GM19328 (cell line): ENCODE measurements around the gene FAM53B.
A peak's percentile ranks its signal among the peaks of the same experiment; 100 is the strongest.
"Not testable (repeated sequence)": the region's sequence is repeated elsewhere in the genome, so short reads cannot be mapped to it uniquely, and the experiment has no call there.

ENCODE experiments used
- ATAC-seq: cut with Tn5 transposase; IDR thresholded peaks from one replicate; pipeline ENCODE4 v1.9.1; 2021; ENCODE audit warnings: mild to moderate bottlenecking, moderate library complexity; ENCODE audit not compliant: unreplicated experiment

Gene FAM53B, protein sequence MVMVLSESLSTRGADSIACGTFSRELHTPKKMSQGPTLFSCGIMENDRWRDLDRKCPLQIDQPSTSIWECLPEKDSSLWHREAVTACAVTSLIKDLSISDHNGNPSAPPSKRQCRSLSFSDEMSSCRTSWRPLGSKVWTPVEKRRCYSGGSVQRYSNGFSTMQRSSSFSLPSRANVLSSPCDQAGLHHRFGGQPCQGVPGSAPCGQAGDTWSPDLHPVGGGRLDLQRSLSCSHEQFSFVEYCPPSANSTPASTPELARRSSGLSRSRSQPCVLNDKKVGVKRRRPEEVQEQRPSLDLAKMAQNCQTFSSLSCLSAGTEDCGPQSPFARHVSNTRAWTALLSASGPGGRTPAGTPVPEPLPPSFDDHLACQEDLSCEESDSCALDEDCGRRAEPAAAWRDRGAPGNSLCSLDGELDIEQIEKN

DNA sequence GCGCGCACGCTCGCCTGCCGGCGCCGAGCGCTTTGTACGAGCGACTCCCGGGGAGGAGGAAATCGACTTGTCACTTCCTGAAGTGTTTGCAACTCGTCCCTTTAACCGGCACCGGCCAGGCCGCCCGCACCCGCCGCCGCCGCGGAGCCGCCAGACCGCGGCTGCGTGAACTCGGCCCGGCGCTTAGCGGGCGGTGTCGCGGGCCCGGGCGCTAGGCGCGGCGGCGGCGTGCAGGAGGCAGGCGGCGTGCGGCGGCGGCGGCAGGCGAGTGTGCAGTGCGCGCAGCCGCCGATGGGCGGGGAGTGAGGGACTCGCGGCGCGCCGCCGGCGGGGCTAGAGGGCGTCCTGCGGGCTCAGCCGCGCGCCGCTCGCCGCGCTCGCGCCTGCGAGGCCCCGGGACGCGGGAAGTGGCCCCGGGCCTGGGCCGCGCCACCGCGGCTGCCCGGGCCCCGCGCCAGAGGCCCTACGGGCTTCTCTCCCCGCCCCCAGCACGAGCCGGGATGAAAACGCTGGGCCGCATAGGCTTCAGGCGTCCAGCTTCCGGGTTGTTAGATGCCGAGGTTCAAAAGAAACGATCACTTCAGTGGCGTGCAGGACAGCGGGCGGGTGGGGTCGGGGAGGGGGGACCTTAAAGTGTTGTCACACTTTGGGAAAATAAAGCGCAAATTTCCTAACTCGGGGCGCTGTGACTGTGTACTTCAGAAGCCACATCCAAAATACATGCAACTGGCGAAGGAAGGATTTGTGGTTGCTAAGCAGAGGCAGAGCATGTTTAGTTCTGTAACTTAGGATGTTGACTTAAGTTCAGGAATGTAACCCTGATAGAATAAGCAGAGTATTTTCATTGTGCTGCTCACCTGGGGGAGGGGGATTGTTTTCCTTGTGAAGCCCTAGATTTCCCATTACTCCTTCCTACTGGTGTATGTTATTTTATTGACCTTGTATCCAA, at the start of gene FAM53B:
Gene FAM53B (minus strand): TSS at position 277 of the 949 bp plus-strand sequence. CDS start 37,665 bp downstream, outside the sequence.
- ATAC-seq, result peak; percentile 58

DNA sequence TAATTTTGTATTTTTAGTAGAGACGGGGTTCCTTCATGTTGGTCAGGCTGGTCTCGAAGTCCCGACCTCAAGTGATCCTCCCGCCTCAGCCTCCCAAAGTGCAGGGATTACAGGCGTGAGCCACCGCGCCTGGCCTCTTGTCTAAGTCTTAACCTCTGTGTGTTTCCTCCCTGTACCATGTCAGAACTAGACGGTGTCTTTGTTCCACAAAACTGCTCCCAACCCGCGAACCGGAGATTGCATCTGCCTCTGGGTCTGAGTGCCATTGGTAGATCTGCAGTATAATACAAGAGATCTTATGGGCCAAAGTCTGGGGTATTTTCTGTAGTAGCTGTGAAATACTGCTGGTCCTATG, 48.8 kb upstream of the FAM53B start:
- ATAC-seq, result no peak

DNA sequence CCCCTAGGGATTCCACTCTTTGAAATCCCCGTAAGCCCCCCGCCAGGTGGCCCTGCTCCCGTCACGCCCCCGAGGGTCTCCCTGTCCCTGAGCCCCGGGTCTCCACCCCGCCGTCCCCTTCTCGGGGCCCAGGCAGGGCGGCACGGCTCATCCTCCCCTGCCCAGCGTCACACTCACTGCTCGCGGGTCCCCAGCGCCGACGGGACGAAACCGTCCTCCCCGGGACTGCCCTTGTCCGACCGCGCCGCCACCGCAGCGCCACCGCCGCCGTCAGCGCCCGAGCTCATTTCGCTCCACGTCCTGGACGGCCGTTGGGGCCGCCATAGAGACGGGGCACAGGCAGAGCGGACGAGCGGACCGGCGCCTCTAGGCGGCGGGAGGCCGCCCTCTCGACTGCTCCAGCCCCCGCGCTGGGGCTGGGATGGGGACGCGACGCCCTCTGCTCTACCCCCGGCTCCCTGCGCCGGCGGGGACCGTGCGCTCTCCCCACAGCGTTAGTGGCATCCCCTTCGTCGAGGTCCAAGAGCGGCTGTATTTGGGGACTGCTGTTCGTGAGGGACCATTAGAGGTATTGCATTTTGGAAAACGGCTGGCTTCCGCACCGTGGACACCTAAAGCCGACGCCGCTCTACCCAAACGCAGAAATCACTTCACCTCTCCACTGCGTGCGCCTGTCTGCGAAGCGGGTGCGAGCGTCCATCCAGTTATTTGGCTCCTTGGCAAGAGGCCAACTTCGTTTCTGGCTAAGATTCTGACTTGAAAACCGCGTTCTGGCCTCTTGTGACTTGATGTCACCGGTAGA, 47.6 kb upstream of the FAM53B start, which contains the start of gene EEF1AKMT2:
Gene EEF1AKMT2 (minus strand): TSS at position 341 of the 802 bp plus-strand sequence. CDS start 54 bp downstream, at position 287.
- peak; percentile 92 for ATAC-seq

DNA sequence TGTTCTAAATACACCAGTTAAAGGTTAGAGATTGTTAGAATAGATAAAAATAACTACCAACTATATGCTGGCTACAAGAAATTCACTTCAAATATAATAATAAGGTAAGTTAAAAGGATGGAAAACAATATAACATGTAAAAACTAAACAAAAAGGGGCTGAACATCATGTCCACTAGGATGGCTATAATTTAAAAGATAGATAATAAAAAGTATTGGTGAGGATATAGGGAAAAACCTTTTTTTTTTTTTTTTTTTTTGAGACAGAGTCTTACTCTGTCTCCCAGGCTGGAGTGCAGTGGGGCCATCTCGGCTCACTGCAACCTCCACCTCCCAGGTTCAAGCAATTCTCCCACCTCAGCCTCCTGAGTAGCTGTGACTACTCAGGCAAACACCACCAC, 38.7 kb upstream of the FAM53B start:
- ATAC-seq, result not testable (repeated sequence)

DNA sequence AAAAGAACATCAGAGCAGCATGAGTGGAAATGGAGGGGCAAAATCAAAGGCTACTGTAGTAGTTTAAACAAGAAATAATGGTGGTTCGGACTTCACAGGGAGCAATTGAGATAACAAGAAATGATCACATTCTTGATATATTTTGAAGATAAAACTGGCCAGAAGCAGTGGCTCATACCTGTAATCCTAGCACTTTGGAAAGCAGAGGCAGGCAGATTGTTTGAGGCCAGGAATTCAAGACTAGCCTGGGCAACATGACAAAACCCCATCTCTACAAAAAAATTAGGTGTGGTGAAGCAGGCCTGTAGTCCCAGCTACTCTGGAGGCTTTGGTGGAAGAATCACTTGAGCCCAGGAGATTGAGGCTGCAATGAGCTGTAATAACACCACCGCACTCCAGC, 24.6 kb upstream of the FAM53B start:
- no peak for ATAC-seq

DNA sequence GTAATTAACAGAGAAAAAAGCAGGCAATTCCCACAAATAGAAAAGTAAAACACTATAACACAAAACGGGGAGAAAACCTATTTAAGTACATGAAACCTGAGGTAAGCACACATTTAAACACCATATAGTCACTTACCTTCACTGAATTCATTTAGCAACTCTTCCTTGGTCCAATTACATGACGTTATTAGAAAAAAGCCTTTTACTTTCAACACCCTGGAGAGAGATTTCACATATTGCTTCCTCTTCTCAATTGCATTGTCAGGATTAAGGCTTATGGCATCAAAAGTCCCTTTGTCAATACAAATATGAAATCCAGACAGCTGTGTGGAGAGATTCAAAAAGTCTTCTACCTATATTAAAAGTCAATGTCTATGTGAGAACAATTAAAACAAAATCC, 21.1 kb upstream of the FAM53B start:
- no peak for ATAC-seq

DNA sequence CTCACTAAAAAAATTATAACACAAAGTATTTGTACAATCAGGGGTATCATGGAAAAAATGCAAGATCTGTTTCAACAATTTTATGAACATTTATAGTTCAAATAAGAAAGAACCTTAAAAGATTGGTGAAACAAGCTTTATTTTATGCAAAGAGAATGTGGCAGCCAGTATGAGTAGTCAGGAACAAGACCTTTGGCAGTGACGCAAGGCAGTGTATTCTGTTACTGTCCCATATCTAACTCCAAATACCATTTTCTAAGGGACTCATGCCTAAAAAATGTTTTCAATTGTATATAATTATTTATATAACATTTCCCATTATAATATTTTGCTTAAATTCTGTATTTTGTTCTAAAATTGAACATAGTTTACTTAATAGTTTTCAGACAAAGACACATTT, 19.1 kb upstream of the FAM53B start:
- no peak for ATAC-seq

DNA sequence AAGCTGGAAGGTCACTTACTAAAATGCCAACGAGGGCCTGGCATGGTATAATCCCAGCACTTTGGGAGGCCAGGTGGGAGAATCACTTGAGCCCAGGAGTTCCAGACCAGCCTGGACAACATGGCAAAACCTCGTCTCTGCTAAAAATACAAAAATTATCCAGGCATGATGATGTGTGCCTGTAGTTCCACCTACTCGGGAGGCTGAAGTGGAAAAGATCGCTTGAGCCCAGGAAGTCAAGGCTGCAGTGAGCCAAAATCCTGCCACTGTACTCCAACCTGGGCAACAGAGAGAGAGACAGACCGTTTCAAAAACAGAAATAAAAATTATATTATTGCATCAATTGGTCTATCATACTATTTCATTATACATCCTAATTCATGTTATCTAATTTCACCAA, 18.1 kb upstream of the FAM53B start:
- ATAC-seq, result no peak

DNA sequence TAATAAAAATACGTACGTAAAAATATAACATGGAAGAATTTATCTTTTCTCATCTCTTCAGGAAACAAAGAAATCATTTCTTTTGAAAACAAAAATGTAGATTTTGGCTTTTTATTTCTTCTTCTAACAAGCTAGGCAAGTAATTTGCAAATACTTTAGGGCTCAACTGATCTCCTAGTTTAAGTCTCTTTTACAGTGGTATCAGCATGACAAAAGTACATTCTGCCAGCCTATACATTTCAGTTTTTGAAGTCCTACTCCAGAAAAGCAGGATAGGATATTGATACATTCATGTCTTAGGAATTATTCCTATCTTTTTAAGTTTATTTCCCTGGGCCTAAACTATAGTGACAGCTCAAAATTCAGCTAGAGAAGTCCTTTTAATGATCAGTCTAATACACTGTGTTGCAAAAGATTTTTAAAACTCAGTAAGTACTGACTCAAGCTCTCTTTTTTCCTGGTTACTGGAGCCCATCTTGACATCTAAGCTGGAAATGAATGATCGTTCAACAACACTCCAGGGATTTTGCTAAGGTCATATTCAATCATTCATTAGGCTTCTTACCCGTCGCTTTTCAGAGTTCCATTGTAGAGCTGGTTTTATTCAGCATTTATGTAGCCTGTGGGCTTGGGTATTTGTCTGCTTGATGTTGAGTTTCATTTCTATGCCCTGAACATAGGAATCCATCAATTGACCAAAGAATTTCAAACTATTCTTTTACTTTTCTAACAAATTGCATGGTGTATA, 12.2 kb upstream of the FAM53B start:
- no peak for ATAC-seq

DNA sequence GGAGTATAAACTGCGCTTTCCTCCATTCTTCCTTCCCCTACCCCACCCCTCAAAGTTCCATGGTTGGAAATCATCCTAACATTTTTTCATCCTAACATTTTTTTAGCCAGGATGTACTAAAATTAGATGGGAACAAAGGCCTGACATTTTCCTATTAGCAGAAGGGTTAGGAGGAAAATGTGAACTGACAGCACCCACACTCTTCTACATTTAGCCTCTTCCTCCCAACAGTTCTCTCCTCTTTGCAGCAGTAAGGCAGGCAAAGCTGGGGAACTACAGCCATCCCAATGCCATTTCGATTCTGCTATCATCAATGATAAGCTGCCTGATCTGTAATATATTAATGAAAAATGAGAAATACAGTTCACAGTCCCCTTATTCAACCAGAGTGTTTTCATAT, 11.4 kb upstream of the FAM53B start:
- ATAC-seq, result no peak

DNA sequence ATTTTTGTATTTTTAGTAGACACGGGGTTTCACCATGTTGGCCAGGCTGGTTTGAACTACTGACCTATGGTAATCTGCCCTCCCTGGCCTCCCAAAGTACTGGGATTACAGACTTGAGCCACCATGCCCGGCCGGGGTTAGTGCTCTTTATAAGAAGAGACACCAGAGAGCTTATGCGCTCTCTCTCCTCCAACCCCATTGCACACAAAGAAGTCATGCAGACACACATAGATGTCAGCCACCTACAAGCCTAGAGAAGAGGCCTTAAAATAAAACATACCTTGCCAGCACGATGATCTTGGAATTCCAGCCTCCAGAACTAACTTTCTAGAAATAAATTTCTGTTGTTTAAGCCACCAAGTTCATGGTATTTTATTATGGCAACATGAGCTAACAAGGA, 10.0 kb upstream of the FAM53B start:
- no peak for ATAC-seq

DNA sequence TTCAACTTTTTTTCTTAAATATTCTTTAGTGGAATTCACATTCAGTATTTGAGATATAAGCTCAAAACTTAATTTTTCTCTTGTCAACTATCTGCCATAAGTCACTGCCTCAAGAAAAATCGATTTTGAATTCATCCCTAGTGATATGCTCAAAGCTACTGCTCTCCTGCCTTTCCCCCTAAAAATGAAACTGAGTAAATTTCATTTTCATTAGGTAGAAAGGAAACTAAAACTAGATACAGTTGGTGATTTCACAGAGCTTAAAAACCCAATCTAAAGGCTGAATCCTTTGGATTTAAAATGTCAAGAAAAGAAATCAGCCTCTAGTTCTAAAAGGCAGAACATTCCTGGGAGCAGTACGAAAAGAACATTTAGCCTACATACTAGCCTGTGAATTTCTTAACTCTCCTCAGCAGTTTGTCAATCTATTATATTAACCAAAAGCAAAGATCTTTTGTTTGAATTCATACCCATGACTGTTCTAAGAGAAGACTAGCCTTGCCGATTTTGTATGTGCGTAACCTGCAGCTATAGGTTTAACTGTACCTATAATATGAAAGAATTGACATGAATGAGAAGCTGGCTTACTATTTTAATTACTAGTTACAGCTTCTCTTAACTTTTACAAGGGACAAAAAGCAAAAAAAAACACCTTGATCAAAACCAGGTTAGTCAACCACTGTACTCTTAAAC, 4.9 kb upstream of the FAM53B start:
- no peak for ATAC-seq

DNA sequence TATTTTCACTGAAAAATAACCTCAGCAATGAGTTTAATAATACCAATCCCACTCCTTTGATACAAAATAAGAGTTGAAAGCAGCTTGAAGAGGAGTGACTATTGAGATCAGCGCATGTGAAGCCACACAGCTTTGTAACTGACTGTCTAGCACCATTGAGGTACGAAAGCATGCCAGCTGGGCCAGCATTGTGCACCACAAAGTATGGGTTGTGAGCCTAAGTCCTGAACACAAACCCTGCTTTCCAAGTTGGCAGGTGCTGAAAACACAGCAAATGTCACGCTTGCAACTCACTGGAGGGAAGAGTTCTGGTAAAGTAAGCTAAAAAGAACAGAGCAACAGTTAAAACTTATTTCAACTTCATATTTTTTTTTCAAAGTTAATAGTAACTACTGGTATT, 4.0 kb upstream of the FAM53B start:
- ATAC-seq, result no peak

DNA sequence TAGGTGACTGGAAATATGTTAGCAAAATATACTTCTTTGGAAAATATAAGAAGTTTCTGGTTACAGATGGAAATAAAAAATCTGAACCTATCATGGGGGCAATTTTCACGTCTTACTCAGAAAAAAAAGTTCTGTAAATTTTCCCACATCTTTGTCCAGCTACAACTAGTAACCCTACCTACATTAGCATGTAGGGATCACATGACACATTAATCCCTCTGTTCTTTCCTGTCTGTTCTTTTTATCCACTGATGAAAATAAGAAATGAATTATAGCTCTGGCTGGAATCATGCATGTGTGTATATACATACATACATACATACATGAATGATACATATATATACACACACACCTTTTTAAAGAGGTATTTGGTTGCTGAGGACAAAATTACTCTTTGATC, 3.6 kb upstream of the FAM53B start:
- ATAC-seq, result no peak

DNA sequence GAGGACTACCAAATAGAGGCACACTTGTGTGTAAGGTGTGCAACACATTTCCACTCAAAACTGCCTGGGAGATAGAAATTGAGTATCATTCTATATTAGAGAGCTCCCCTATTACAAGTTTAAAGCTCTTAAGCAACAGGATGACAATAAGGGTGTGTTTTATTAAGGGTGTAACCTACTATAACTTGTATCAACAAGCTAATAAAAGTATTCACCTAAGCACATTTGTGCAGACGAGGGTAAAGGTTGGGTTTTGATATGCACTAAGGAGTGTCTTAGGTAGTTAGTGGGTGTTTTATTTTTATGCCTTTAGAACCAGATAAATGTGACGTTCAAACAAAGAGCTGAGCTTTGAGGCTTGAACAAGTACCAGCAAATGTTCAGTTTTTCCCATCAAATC, 2.8 kb upstream of the FAM53B start:
- ATAC-seq, result no peak

DNA sequence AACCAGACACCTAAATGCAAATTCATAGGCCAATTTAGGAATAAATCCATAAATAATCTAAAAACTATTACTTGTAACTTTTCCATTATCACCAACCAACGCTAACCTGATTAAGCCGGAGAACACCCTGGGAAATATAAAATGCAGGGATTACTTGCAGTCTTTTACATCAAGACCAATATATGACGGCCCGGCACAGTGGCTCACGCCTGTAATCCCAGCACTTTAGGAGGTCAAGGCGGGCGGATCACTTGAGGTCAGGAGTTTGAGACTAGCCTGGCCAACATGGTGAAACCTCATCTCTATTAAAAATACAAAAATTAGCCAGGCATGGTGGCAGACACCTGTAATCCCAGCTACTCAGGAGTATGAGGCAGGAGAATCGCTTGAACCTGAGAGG, 2.3 kb upstream of the FAM53B start:
- not testable (repeated sequence) for ATAC-seq

DNA sequence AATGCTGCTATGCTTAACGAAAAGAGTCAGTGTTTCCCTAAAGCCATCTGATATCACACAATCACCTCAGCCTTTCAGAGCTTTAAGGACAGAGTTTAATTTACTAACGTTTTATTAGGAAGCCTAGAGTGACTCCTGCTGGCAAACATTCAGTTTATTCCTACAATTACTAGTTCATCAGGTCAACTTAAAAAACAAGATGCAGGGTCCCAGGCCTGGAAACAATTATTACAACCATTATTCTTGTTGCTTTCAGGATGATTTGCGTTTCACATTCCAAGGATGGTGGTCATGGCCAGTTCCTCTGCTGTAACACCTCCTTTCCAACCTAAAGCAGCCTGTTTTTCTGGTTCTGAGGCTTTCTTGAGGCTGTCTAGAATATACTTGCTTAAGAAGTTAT, 1.5 kb upstream of the FAM53B start:
- ATAC-seq, result no peak

DNA sequence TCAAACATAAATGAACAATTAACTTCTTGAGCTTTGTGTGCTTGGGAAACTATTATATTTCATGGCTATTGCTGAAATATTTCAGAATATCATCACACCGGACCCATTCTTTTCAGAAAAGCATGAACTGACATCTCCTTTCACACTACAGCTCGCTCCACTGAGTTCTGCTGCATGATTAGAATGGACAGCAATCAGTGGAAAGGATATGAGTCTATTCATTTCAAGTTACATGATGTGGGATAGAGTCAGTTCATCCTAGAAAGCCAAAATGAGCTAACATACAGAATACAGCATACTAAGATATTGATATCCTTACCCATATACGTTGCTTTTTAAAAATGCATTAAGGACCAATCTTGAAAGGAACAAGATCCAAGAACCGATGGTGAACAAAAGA, 1.1 kb upstream of the FAM53B start:
- no peak for ATAC-seq

DNA sequence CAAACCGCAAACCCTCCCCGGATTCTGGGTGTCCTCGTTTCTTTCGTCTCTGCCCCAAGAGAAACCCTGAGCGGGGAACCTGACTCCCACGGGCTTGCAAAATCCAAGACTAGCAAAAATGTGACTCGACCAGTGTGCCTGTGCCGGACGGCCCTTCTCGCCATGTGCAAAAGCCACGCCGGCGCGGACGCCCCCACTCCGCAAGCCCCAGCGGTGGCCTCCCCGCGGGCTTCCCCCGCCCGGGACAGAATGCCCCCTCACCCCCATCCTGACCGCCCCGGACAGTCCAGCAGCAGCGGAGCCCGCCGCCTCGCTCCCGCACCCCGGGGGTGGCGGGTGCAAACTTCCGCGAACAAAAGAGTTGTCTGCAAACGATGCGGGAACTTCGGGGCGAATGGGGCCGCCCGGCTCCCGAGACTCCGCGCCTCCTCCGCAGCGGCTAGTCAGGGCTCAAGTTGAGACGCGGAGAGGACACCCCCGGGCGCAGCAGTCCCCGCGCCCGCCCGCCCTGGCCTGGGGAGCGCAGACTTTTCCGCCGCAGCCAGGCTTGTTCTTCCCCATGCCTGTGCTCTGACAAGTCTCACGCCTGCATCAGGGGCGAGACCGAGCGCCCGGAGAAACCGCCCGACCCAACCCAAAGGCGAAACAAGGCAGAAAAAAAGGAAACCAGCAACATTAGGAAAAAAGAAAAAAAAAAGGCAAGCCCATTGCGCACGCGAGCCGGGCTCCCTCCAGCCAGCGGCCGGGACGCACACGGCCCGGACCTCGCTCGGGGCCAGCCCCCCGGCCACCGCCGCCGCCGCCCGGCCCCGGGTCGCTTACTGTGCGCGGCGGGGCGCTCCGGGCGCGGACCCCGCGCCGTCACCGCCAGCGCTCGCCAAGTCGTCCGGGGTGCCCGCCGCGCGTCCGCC, 732 bp downstream of the FAM53B start:
- peak; percentile 31 for ATAC-seq
